ENCODE measurements around the gene UFC1. TPM values are rescaled to one million over a fixed set of nuclear protein-coding genes. Genes with fewer than 3 reads are reported as not detected.
A peak's percentile ranks its signal among the peaks of the same experiment; 100 is the strongest.

UFC1 gene
- total and polyA plus RNA-seq, 2 experiments from 2014 or later = 105 to 119 TPM

DNA sequence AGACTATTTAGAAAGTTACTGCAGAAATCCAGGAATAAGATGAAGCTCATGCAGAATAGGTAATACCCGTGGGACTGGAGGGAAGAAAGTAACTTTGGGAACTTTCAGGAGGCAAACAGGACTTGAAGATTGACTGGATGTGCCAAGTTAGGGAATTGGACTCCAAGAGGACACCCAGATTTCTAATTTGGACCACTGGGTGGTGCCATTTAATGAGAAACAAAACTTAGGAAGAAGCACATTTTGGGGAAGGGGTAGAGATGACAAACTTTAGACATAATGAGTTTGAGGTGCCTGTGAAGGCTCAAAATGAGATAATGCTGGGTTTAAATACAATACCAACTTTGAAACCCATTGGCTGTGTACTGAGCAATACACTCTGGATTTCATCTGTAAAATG, 26.9 kb downstream of the UFC1 start:
- no peaks in the 10 kb centered on the region for H3K27me3 ChIP-seq
- no peak overlapping the region for H3K27ac ChIP-seq
- TF ChIP-seq EZH2phosphoT487 (IDR thresholded peaks at IDR 0.05; ENCODE audit: low read depth, severe bottlenecking, unreplicated experiment) (no peak), EZH2 (IDR thresholded peaks at IDR 0.05; ENCODE audit: borderline replicate concordance) (no peak)
- TF ChIP-seq, protein P1, sequence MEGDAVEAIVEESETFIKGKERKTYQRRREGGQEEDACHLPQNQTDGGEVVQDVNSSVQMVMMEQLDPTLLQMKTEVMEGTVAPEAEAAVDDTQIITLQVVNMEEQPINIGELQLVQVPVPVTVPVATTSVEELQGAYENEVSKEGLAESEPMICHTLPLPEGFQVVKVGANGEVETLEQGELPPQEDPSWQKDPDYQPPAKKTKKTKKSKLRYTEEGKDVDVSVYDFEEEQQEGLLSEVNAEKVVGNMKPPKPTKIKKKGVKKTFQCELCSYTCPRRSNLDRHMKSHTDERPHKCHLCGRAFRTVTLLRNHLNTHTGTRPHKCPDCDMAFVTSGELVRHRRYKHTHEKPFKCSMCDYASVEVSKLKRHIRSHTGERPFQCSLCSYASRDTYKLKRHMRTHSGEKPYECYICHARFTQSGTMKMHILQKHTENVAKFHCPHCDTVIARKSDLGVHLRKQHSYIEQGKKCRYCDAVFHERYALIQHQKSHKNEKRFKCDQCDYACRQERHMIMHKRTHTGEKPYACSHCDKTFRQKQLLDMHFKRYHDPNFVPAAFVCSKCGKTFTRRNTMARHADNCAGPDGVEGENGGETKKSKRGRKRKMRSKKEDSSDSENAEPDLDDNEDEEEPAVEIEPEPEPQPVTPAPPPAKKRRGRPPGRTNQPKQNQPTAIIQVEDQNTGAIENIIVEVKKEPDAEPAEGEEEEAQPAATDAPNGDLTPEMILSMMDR (IDR thresholded peaks at IDR 0.05; ENCODE audit: poor library complexity) = peak; percentile 24
- peaks cover 15% of the 10 kb centered on the region for H3K79me2 ChIP-seq
- H4K20me1 ChIP-seq (ENCODE audit: insufficient read depth, poor library complexity, severe bottlenecking) = no peaks in the 10 kb centered on the region
- H3K36me3 ChIP-seq (replicated peaks; ENCODE audit: insufficient read depth, low read depth) = no peaks in the 10 kb centered on the region
- H3K9me3 ChIP-seq (ENCODE audit: low read depth) = no peaks in the 10 kb centered on the region
- no peak overlapping the region for H3K4me3 ChIP-seq
- WGBS (ENCODE audit: low lambda C conversion rate, missing lambda C conversion rate) = 69% methylated on average over 1 of the region's 1 CpG
- no peak overlapping the region for H2AFZ ChIP-seq
- no peak for DNase-seq (ENCODE audit: low spot score)
- H3K4me1 ChIP-seq (ENCODE audit: insufficient read depth) = peaks cover 8% of the 10 kb centered on the region
- no peak overlapping the region for H3K4me2 ChIP-seq
- H3K9me2 ChIP-seq (replicated peaks; ENCODE audit: insufficient read depth) = no peaks in the 10 kb centered on the region

DNA sequence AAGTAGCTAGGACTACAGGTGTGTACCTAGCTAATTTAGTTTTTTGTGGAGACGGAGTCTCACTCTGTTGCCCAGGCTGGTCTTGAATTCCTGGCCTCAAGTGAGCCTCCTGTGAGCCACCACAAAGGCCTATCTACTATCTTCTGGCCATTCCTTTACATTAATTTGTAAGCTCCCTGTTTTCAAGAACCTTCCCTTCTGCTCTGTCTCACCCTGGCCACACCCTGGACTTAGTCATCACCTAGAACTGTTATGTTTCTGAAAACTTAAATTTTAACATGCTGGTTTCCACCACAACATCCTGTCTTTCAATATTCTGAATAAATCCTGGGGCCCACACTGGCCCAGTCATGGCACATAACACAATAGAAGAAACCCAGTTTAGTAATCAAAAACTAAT, 28.4 kb downstream of the UFC1 start:
- Histone ChIP-seq H2AFZ (no peak overlapping the region), H3K27ac (no peak overlapping the region)

DNA sequence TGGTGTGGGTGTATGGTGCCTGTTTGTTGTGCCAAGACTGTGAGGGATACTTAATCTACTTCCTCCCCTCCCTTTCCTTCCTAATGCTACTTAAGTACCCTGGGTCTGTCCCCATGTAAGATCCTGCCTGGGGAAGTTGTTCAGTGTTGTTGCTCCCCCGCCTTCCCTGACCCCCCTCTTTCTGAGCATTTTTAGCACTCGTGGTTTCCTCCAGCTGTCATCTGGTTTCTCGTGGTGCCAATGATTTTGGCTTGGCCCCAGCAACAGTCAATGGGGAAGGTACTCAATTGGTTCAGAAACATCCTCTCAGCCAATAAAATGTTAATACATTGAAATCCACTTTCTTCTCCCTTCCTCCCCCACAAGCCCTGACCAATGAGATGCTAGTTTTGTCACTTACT, 31.5 kb downstream of the UFC1 start:
- Histone ChIP-seq H3K27ac (no peak overlapping the region), H3K27me3 (no peaks in the 10 kb centered on the region), H3K36me3 (replicated peaks; ENCODE audit: insufficient read depth, low read depth) (no peaks in the 10 kb centered on the region), H4K20me1 (ENCODE audit: insufficient read depth, poor library complexity, severe bottlenecking) (no peaks in the 10 kb centered on the region), H3K9me2 (replicated peaks; ENCODE audit: insufficient read depth) (no peaks in the 10 kb centered on the region), H3K4me2 (no peak overlapping the region), H3K9me3 (ENCODE audit: low read depth) (no peaks in the 10 kb centered on the region), H2AFZ (no peak overlapping the region), H3K4me3 (no peak overlapping the region), H3K79me2 (no peaks in the 10 kb centered on the region), H3K4me1 (ENCODE audit: insufficient read depth) (no peaks in the 10 kb centered on the region)
- no peak for TF ChIP-seq EZH2phosphoT487 (IDR thresholded peaks at IDR 0.05; ENCODE audit: low read depth, severe bottlenecking, unreplicated experiment)
- TF ChIP-seq EZH2 (IDR thresholded peaks at IDR 0.05; ENCODE audit: borderline replicate concordance) = no peak
- TF ChIP-seq, protein P1 (IDR thresholded peaks at IDR 0.05; ENCODE audit: poor library complexity) = no peak
- no peak for DNase-seq (ENCODE audit: low spot score)
- WGBS (ENCODE audit: low lambda C conversion rate, missing lambda C conversion rate) = 57% methylated on average over 3 of the region's 3 CpGs

More for the DNA sequence above, 28.4 kb downstream of the UFC1 start:
- Histone ChIP-seq H3K27me3 (no peaks in the 10 kb centered on the region), H3K36me3 (replicated peaks; ENCODE audit: insufficient read depth, low read depth) (no peaks in the 10 kb centered on the region), H3K4me1 (ENCODE audit: insufficient read depth) (no peaks in the 10 kb centered on the region), H4K20me1 (ENCODE audit: insufficient read depth, poor library complexity, severe bottlenecking) (no peaks in the 10 kb centered on the region), H3K79me2 (no peaks in the 10 kb centered on the region), H3K9me2 (replicated peaks; ENCODE audit: insufficient read depth) (no peaks in the 10 kb centered on the region), H3K4me3 (no peak overlapping the region), H3K4me2 (no peak overlapping the region), H3K9me3 (ENCODE audit: low read depth) (no peaks in the 10 kb centered on the region)
- 91% methylated on average over 1 of the region's 1 CpG for WGBS (ENCODE audit: low lambda C conversion rate, missing lambda C conversion rate)
- TF ChIP-seq EZH2phosphoT487 (IDR thresholded peaks at IDR 0.05; ENCODE audit: low read depth, severe bottlenecking, unreplicated experiment) (no peak), EZH2 (IDR thresholded peaks at IDR 0.05; ENCODE audit: borderline replicate concordance) (no peak)
- TF ChIP-seq, protein P1 (IDR thresholded peaks at IDR 0.05; ENCODE audit: poor library complexity) = no peak
- DNase-seq (ENCODE audit: low spot score) = no peak

Data from hepatocyte (in vitro differentiated cells).